WTC11 (cell line): ENCODE measurements around the gene PKD2L2. TPM values are rescaled to one million over a fixed set of nuclear protein-coding genes. Genes with fewer than 3 reads are reported as not detected.

ENCODE experiments used
- ATAC-seq: fragments of 200-7000 bp; cut with Tn5 transposase; 2 replicates; pipeline ENCODE4 v1.10.0; 2021; ENCODE audit warnings: mild to moderate bottlenecking, moderate library complexity
- CTCF ChIA-PET: fragments of 300-600 bp; sonication (Branson Sonifier 250); formaldehyde crosslinking; loops from one replicate; lab custom pipeline; 2021; ENCODE audit warnings: antibody characterized with exemption; lab: Charles Lee
- POLR2A ChIA-PET: fragments of 350-600 bp; sonication (Branson Sonifier 250); formaldehyde crosslinking; loops from one replicate; lab custom pipeline; 2021; ENCODE audit warnings: antibody characterized with exemption; lab: Charles Lee
- DNase-seq: peaks from one replicate; pipeline ENCODE4 v3.0.0; 2021; ENCODE audit warnings: low spot score
- H3K27ac Mint-ChIP-seq: 2 replicates; pipeline ENCODE4 v1.8.0; 2021; ENCODE audit warnings: mixed read lengths
- H3K27me3 Mint-ChIP-seq: 2 replicates; pipeline ENCODE4 v1.8.0; 2021; ENCODE audit warnings: low read depth, mild to moderate bottlenecking, moderate library complexity, mixed read lengths
- H3K36me3 Mint-ChIP-seq: 2 replicates; pipeline ENCODE4 v1.8.0; 2021; ENCODE audit warnings: mixed read lengths
- H3K4me1 Mint-ChIP-seq: 2 replicates; pipeline ENCODE4 v1.8.0; 2022; ENCODE audit warnings: mixed read lengths
- H3K4me3 Mint-ChIP-seq: 2 replicates; pipeline ENCODE4 v1.8.0; 2021; ENCODE audit warnings: mild to moderate bottlenecking, moderate library complexity, mixed read lengths
- H3K9me3 Mint-ChIP-seq: 2 replicates; pipeline ENCODE4 v1.8.0; 2021; ENCODE audit warnings: mixed read lengths
- CDX4 ChIP-seq: fragments of 250-450 bp; sonication (Bioruptor Pico); IDR thresholded peaks from 2 replicates; pipeline ENCODE4 v1.9.0; 2021; ENCODE audit warnings: moderate library complexity, mild to moderate bottlenecking, inconsistent platforms, borderline replicate concordance
- CREB1 ChIP-seq: sonication (generic); formaldehyde crosslinking; IDR thresholded peaks from 2 replicates; pipeline ENCODE4 v1.8.0; 2023; ENCODE audit warnings: mild to moderate bottlenecking, missing genetic modification reagents
- CREM ChIP-seq: sonication (generic); formaldehyde crosslinking; IDR thresholded peaks from 2 replicates; pipeline ENCODE4 v1.8.1; 2022; ENCODE audit warnings: mild to moderate bottlenecking, missing genetic modification reagents, moderate library complexity
- E2F4 ChIP-seq: sonication (generic); formaldehyde crosslinking; IDR thresholded peaks from 2 replicates; pipeline ENCODE4 v1.8.1; 2022; ENCODE audit warnings: low read depth, mild to moderate bottlenecking, moderate library complexity, missing genetic modification reagents, borderline replicate concordance
- EMX1 ChIP-seq: fragments of 250-450 bp; sonication (Bioruptor Pico); IDR thresholded peaks from 2 replicates; pipeline ENCODE4 v1.8.0; 2021; ENCODE audit warnings: mild to moderate bottlenecking
- ESRRA ChIP-seq: sonication (generic); formaldehyde crosslinking; IDR thresholded peaks from 2 replicates; pipeline ENCODE4 v1.8.1; 2022; ENCODE audit warnings: mild to moderate bottlenecking, missing genetic modification reagents, borderline replicate concordance
- ETV6 ChIP-seq: sonication (generic); formaldehyde crosslinking; IDR thresholded peaks from 2 replicates; pipeline ENCODE4 v1.8.1; 2022; ENCODE audit warnings: mild to moderate bottlenecking, missing genetic modification reagents
- FOXK1 ChIP-seq: sonication (generic); formaldehyde crosslinking; IDR thresholded peaks from 2 replicates; pipeline ENCODE4 v1.8.0; 2022; ENCODE audit warnings: mild to moderate bottlenecking, moderate library complexity, missing genetic modification reagents
- FOXP1 ChIP-seq: sonication (generic); formaldehyde crosslinking; IDR thresholded peaks from 2 replicates; pipeline ENCODE4 v1.8.0; 2022; ENCODE audit warnings: missing genetic modification reagents, mild to moderate bottlenecking, moderate library complexity, borderline replicate concordance
- GTF2I ChIP-seq: fragments of 250-450 bp; sonication (Bioruptor Pico); conservative IDR thresholded peaks from 2 replicates; pipeline ENCODE4 v1.4.0; 2021; ENCODE audit warnings: mild to moderate bottlenecking
- HMGA2 ChIP-seq: fragments of 250-450 bp; sonication (Bioruptor Pico); IDR thresholded peaks from 2 replicates; pipeline ENCODE4 v1.4.0; 2021; ENCODE audit warnings: mild to moderate bottlenecking, moderate library complexity
- HMGXB4 ChIP-seq: sonication (generic); formaldehyde crosslinking; IDR thresholded peaks from 2 replicates; pipeline ENCODE4 v1.8.1; 2023; ENCODE audit warnings: mild to moderate bottlenecking, moderate library complexity, missing genetic modification reagents
- MXD4 ChIP-seq: fragments of 250-450 bp; sonication (Bioruptor Pico); IDR thresholded peaks from 2 replicates; pipeline ENCODE4 v1.8.0; 2021; ENCODE audit warnings: mild to moderate bottlenecking, moderate library complexity, borderline replicate concordance
- MYBL2 ChIP-seq: sonication (generic); formaldehyde crosslinking; IDR thresholded peaks from 2 replicates; pipeline ENCODE4 v1.8.1; 2023; ENCODE audit warnings: mild to moderate bottlenecking, moderate library complexity, missing genetic modification reagents
- NR1H2 ChIP-seq: sonication (generic); formaldehyde crosslinking; IDR thresholded peaks from 2 replicates; pipeline ENCODE4 v1.9.0; 2021; ENCODE audit warnings: mild to moderate bottlenecking, moderate library complexity, missing genetic modification reagents
- RELA ChIP-seq: sonication (generic); formaldehyde crosslinking; IDR thresholded peaks from 2 replicates; pipeline ENCODE4 v1.8.1; 2022; ENCODE audit warnings: missing genetic modification reagents, mild to moderate bottlenecking, borderline replicate concordance
- RORB ChIP-seq: fragments of 250-450 bp; sonication (Bioruptor Pico); IDR thresholded peaks from 2 replicates; pipeline ENCODE4 v1.9.0; 2021; ENCODE audit warnings: mild to moderate bottlenecking
- SOX15 ChIP-seq: fragments of 250-450 bp; sonication (Bioruptor Pico); IDR thresholded peaks from 2 replicates; pipeline ENCODE4 v1.9.0; 2021; ENCODE audit warnings: mild to moderate bottlenecking
- TP53 ChIP-seq: sonication (generic); formaldehyde crosslinking; IDR thresholded peaks from 2 replicates; pipeline ENCODE4 v1.8.1; 2023; ENCODE audit warnings: mild to moderate bottlenecking, missing genetic modification reagents
- USF1 ChIP-seq: sonication (generic); formaldehyde crosslinking; IDR thresholded peaks from 2 replicates; pipeline ENCODE4 v1.8.0; 2022; ENCODE audit warnings: mild to moderate bottlenecking, missing genetic modification reagents
- total RNA-seq: library from RNA; stranded (reverse); gene quantifications from 3 replicates; pipeline ENCODE4 v1.2.3, GENCODE V29; 2021
- TF ChIP-seq, protein P1 (sequence below): sonication (generic); formaldehyde crosslinking; IDR thresholded peaks from 2 replicates; pipeline ENCODE4 v1.8.0; 2023; ENCODE audit warnings: missing genetic modification reagents
- TF ChIP-seq, protein P2 (sequence below): sonication (generic); formaldehyde crosslinking; IDR thresholded peaks from 2 replicates; pipeline ENCODE4 v1.8.0; 2022; ENCODE audit warnings: missing genetic modification reagents
- TF ChIP-seq, protein P3 (sequence below): sonication (generic); formaldehyde crosslinking; conservative IDR thresholded peaks from 2 replicates; pipeline ENCODE4 v1.8.1; 2022; ENCODE audit warnings: mild to moderate bottlenecking, missing genetic modification reagents
- TF ChIP-seq, protein P4 (sequence below): sonication (generic); formaldehyde crosslinking; IDR thresholded peaks from 2 replicates; pipeline ENCODE4 v1.8.1; 2022; ENCODE audit warnings: mild to moderate bottlenecking, missing genetic modification reagents, moderate library complexity, borderline replicate concordance

Gene PKD2L2
- total RNA-seq, 1 experiment from 2014 or later, result not detected

DNA sequence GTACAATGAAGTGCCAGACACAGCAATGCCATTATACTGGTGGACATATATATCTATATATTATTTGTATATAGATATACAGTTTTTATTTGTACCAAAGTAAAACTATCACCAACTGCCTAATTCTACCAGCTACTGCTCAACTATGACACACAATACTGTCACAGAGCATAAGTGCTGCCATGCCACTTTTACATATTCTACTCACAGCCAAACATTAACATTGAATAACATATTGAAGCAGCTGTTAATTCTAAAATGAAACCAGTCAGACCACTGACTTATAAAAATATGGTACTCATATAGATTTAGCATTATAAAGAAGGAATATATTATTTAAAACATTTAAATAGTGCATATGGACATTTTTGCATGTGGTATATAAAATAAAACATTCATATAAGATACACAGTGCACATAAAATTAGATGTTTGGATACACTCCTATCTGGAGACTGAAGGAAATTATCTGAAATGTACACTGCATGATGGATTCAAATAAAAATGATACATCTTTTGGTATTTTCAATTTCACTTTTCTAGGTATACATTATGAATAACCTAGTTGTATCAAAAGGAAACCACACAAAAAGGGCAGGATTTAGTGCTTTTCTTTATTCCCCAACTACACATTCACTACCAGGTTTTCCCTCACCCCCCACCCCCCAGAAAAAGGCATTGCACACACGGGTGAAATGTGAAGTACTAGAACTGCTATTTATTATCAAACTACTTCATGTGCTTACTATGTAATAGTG is 48.9 kb downstream of the PKD2L2 start (continued):
- TF ChIP-seq FOXK1 (CRISPR knock-in tag), result no peak
- no peak for TF ChIP-seq CDX4
- no peak for TF ChIP-seq EMX1 (CRISPR knock-in tag)
- TF ChIP-seq E2F4, result no peak
- TF ChIP-seq ESRRA (CRISPR knock-in tag), result no peak
- TF ChIP-seq, protein P1, sequence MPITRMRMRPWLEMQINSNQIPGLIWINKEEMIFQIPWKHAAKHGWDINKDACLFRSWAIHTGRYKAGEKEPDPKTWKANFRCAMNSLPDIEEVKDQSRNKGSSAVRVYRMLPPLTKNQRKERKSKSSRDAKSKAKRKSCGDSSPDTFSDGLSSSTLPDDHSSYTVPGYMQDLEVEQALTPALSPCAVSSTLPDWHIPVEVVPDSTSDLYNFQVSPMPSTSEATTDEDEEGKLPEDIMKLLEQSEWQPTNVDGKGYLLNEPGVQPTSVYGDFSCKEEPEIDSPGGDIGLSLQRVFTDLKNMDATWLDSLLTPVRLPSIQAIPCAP (CRISPR knock-in tag), result no peak
- no peak for TF ChIP-seq HMGXB4
- TF ChIP-seq CREM, result no peak
- no peak for TF ChIP-seq ETV6
- TF ChIP-seq SOX15 (CRISPR knock-in tag), result no peak

GRCh38 chr5:137938751-137939143 is 49.5 kb downstream of the PKD2L2 start:
- TF ChIP-seq USF1, result no peak
- TF ChIP-seq RELA, result no peak
- TF ChIP-seq MYBL2 (CRISPR knock-in tag), result no peak
- no peak for TF ChIP-seq GTF2I
- no peak for TF ChIP-seq E2F4
- no peak for TF ChIP-seq TP53 (CRISPR knock-in tag)
- TF ChIP-seq, protein P2, sequence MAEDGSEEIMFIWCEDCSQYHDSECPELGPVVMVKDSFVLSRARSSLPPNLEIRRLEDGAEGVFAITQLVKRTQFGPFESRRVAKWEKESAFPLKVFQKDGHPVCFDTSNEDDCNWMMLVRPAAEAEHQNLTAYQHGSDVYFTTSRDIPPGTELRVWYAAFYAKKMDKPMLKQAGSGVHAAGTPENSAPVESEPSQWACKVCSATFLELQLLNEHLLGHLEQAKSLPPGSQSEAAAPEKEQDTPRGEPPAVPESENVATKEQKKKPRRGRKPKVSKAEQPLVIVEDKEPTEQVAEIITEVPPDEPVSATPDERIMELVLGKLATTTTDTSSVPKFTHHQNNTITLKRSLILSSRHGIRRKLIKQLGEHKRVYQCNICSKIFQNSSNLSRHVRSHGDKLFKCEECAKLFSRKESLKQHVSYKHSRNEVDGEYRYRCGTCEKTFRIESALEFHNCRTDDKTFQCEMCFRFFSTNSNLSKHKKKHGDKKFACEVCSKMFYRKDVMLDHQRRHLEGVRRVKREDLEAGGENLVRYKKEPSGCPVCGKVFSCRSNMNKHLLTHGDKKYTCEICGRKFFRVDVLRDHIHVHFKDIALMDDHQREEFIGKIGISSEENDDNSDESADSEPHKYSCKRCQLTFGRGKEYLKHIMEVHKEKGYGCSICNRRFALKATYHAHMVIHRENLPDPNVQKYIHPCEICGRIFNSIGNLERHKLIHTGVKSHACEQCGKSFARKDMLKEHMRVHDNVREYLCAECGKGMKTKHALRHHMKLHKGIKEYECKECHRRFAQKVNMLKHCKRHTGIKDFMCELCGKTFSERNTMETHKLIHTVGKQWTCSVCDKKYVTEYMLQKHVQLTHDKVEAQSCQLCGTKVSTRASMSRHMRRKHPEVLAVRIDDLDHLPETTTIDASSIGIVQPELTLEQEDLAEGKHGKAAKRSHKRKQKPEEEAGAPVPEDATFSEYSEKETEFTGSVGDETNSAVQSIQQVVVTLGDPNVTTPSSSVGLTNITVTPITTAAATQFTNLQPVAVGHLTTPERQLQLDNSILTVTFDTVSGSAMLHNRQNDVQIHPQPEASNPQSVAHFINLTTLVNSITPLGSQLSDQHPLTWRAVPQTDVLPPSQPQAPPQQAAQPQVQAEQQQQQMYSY, result no peak
- TF ChIP-seq NR1H2 (CRISPR knock-in tag), result no peak
- TF ChIP-seq, protein P3, sequence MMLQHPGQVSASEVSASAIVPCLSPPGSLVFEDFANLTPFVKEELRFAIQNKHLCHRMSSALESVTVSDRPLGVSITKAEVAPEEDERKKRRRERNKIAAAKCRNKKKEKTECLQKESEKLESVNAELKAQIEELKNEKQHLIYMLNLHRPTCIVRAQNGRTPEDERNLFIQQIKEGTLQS (CRISPR knock-in tag), result no peak
- no peak for TF ChIP-seq HMGA2 (CRISPR knock-in tag)
- TF ChIP-seq, protein P4, sequence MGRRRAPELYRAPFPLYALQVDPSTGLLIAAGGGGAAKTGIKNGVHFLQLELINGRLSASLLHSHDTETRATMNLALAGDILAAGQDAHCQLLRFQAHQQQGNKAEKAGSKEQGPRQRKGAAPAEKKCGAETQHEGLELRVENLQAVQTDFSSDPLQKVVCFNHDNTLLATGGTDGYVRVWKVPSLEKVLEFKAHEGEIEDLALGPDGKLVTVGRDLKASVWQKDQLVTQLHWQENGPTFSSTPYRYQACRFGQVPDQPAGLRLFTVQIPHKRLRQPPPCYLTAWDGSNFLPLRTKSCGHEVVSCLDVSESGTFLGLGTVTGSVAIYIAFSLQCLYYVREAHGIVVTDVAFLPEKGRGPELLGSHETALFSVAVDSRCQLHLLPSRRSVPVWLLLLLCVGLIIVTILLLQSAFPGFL (CRISPR knock-in tag), result no peak
- TF ChIP-seq RORB (CRISPR knock-in tag), result no peak
- no peak for TF ChIP-seq CREB1
- TF ChIP-seq ETV6, result no peak
- no peak for TF ChIP-seq FOXP1 (CRISPR knock-in tag)
- no peak for TF ChIP-seq MXD4
- POLR2A ChIA-PET, result no interaction called here
- no peak for ATAC-seq
- Mint-ChIP-seq H3K9me3 (no peaks in the 10 kb centered on the region), H3K4me3 (no peak overlapping the region), H3K36me3 (peaks cover 51% of the 10 kb centered on the region), H3K27ac (no peak overlapping the region), H3K27me3 (no peaks in the 10 kb centered on the region), H3K4me1 (no peaks in the 10 kb centered on the region)
- CTCF ChIA-PET, result interaction anchor here (1.0 kb wide), 2 partner anchors 25 to 160 kb away, joined by 3 read pairs; no protein-coding TSS in a partner anchor
- DNase-seq, result no peak
